Activated naive CD8-positive, alpha-beta T cell treated with anti-CD3 and anti-CD28 coated beads, Interleukin-2, amount 50 U/mL, for 16 hours (primary cell): ENCODE data around the gene PRR35.
A peak's percentile ranks its signal among the peaks of the same experiment; 100 is the strongest.
"Not testable (repeated sequence)": the region's sequence is repeated elsewhere in the genome, so short reads cannot be mapped to it uniquely, and the experiment has no call there.

Experiments
- DNase-seq: peaks from one replicate; pipeline ENCODE4 v3.0.0-alpha.2; 2020; ENCODE audit warnings: low read depth, low spot score

PRR35 gene

DNA sequence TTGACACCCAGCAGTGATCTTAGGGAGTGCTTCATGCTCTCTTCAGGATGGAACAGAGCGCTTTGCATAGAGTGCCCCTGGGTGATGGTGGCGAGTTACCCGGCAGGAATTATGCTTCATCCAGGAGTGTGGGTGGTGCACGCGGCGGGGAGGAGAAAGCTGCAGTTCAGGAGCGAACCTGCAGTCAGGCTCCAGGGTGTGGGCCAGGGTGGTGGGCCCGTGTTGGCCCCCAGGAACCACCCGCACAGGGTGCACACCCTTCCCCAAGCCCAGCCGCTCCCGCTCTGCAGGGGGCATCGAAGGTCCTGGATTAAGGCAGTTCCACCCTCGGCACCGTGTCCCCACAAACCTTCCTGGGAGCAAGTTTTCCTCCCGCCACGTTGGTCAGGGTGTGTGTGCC lies 33.6 kb downstream of the PRR35 start:
- no peak for DNase-seq

- no peak for DNase-seq
These were observed 34.9 kb downstream of the PRR35 start for GRCh38 chr16:595094-595528.

GRCh38 chr16:595942-596735 lies 35.9 kb downstream of the PRR35 start:
- no peak for DNase-seq

DNA sequence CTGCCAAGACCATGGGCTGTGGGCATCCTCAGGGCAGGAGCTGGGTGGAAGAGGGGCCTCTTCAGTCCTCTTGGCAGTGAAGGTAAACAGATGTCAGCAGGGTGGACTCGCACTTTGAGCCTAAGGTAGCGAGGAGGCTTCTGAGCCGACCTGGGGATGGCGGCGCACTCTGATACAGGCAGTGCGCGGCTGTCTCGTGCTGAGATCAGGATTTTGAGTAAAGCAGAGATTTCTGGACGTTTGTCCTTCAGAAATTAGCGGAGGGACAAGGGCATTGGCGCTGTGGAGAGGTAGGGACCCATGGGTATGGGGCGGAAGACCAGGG lies 36.5 kb downstream of the PRR35 start:
- DNase-seq, result no peak

- DNase-seq, result not testable (repeated sequence)
These were observed 37.5 kb downstream of the PRR35 start for GRCh38 chr16:597655-598054.

DNA sequence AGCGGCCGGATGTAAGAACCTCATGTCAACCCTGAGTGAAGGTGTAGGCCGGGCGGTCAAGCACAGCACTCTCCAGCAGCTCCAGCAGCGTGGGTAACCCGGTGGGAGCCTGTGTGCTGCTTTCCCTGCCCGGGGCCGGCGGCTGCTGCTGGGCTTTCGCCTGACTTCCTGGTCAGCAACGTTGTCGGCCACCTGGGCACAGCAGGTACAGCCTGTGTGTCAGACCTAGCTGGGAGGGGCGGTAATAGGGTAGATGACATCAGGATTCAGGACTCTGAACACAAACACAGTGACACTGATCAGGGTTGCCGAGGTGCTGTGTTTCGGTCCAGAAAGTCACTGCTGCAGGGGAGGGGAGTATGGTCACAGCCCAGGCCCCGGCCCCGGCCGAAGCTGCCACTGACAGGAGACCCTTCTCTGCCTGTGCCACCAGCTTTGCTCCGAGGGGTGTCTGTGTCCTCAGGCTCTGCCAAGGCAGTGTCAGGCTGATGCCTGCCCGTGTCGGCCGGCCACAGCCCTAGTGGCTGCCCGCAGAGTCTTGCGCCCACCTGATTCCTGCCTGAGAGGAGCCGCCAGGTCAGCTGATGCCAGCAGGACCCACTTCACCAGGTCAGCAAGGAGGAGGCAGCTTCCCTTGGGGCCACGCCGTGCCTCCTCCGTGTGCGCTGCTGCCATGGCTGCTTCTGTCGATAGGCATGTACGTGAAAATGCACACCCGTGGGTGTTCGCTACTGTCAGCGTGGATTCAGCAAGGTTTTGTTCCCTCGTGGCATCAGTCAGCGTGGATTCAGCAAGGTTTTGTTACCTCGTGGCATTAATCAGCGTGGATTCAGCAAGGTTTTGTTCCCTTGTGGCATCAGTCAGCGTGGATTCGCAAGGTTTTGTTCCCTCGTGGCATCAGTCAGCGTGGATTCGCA lies 38.9 kb downstream of the PRR35 start:
- no peak for DNase-seq

DNA sequence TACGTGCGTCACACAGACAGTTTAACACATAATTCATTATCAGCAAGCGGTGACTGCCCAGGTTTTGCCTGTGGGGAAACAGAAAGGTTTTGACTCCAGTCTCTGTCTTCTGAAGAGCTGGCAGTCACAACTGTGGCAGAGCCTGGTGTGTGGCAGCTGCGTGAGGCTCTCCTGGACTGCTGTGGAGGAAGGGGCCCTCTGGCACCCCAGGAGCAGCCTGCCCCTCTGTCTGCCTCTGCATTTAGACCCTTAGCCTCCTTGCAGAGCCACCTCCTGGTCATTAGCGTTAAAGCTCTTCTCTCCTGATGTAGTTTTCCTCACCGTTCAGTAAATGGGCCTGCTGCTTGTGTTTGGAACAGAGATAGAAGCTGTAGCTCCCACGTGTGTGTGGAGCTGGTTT lies 40.6 kb downstream of the PRR35 start:
- DNase-seq, result no peak

DNA sequence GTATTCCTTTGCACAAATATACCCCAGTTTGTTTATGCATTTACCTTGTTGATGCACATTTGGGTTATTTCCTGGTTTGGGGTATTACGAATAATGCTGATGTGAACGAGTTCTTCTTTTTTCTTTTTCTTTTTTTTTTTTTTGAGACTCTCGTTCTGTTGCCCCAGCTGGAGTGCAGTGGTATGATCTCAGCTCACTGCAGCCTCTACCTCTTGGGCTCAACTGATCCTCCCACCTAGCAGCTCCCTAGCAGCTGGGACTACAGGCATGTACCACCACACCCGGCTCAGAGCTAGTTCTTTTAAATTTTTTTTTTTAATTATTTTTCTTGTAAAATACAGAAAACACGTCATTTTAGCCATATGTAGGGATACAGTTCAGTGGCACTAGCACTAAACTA lies 43.7 kb downstream of the PRR35 start:
- no peak for DNase-seq

DNA sequence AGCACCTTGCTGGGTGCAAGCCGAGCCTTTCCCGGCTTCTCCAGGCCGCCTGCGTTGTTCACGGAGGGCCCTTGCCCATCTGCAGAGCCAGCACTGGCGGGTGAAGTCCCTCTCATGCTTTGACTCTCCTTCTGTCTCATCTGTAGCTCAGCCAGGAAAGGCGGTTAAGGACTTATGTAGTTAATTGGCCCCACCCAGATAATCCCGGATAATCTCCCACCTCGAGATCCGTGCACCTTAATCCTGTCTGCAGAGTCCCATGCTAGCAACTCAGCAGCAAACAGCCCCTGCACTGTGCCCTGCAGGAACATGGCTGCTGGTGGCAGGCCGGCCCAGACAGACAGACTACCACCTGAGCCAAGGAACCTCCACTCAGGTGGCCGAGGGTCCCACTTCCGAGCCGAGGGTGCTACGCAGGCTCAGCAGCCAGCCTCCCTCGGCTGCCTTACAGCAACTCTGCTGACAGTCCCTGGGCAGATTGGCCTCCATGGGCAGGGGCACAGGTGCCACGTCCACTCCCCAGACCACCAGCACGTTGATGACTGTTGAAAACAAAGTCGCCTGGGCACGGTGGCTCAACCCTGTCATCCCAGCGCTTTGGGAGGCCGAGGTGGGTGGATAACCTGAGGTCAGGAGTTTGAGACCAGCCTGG lies 46.6 kb downstream of the PRR35 start:
- no peak for DNase-seq

DNA sequence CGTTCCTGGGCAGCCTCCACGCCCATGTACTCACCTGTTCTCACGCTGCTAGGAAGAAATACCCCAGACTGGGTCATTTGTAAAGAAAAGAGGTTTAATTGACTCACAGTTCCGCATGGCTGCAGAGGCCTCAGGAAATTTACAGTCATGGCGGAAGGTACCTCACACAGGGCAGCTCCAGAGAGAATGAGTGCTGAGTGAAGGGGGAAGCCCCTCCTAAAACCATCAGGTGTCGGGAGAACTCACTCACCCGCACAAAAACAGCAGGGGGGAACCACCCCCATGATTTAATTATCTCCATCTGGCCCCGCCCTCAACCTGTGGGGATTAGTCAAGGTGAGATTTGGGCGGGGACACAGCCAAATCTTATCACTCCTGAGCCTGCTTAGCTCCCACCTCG lies 47.8 kb downstream of the PRR35 start:
- DNase-seq, result no peak

DNA sequence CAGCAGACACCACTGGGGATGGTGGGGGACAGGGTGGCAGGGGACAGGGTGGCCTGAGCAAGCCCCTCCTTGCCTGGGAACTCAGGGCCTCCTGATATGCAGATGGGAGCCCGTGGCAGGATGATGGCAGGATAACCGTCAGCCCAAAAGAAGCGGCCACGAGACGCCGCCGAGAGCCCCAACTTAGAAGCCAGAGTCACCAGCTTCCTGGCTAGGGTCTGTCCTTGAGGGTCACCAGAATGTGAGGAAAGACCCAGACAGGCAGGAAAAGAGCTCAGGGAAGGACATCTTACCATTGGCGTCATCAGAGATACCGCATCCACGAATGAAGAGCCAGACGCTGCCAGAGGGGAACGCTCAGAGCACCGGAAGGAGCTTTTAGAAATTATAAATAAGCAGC lies 49.1 kb downstream of the PRR35 start:
- no peak for DNase-seq

GRCh38 chr16:609984-610383 lies 49.8 kb downstream of the PRR35 start:
- no peak for DNase-seq

DNA sequence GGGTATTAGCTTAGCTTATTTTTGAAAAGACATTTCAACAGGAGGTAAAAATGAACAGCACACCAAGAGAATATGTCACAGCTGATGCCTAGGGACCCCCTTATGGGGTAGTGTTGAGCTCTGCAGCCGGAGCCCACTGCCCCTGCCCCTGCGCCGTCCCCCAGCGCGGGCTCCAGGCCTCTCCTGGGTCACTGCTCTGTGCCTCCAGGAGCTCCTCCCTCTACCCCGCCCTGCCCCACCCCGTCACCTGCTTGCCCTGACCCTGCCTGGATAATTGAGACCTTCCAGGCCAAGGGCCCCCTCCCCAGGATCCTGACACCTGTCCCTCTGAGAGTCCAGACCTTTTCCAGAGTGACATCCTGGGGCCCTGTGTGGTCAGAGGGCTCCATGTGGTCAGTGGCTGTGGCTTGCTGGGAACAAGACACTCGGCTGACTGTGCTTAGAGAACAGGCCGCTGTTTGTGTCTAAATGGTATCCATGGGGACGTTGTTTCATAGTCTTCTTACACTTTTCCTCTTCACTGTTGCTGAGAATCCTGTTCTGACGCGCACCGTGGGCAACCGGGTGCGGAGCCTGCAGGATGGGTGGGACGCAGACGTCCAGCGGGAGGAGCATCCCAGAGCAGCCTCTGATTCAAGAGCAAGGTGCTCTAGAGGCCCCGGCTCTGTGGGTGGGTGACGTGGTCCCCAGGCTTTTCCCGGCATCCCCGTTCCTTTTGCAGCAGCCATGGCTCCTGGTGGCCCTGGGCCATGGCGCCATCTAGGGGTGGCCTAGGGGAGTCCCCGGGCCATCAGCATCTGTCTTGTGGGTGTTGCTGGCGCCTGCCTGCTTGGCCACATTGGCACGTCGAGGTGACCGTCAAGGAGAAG lies 50.6 kb downstream of the PRR35 start:
- DNase-seq, result peak; percentile 26

DNA sequence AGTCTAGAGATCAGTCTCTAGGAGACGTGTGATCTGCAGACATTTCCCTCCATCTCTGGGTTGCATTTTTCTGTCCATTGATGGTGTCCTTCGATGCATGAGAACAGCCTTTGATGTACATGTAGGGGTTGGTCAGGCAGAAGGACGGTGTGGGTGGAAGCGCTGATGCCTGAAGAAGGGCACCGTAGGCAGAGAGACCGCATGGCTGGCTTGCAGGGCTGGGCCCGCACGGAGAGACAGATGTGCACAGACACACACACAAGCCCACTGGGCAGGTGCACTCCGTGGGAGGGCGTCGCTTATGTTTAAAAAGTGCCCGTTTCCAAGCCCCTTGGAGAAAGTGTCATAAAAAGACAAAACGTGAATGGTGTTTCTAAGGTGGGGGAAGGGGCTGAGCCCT lies 54.9 kb downstream of the PRR35 start:
- no peak for DNase-seq
